HL-60 (cell line): ENCODE data around the gene MCCC2.
"Not testable (repeated sequence)": the region's sequence is repeated elsewhere in the genome, so short reads cannot be mapped to it uniquely, and the experiment has no call there.

Experiments used
- DNase-seq, 2 experiments: peaks; one replicate each; pipeline ENCODE4 v3.0.0-alpha.2; 2010 to 2020; ENCODE audit warnings: low read depth in 1 of 2, low spot score in 1 of 2
- H3K27ac ChIP-seq: fragments of 250-450 bp; sonication (Bioruptor Pico); replicated peaks from 2 replicates; pipeline ENCODE4 v1.5.1; 2020; ENCODE audit warnings: mild to moderate bottlenecking, moderate library complexity
- H3K27me3 ChIP-seq: fragments of 250-450 bp; sonication (Bioruptor Pico); 2 replicates; pipeline ENCODE4 v1.5.1; 2021; ENCODE audit warnings: mild to moderate bottlenecking, moderate library complexity; ENCODE audit not compliant: insufficient read depth, poor library complexity, severe bottlenecking
- H3K4me3 ChIP-seq: replicated peaks from 2 replicates; pipeline ENCODE4 v1.5.1; 2011; ENCODE audit warnings: mild to moderate bottlenecking, control low read depth, low read length; ENCODE audit not compliant: insufficient read depth
- CTCF ChIP-seq: IDR thresholded peaks from one replicate; pipeline ENCODE4 v1.5.1; 2011; ENCODE audit warnings: low read length, control low read depth, inconsistent platforms; ENCODE audit not compliant: insufficient read depth
- GABPA ChIP-seq: IDR thresholded peaks from 2 replicates; pipeline ENCODE4 v1.6.1; 2012; ENCODE audit warnings: low read depth
- POLR2AphosphoS5 ChIP-seq: IDR thresholded peaks from 2 replicates; pipeline ENCODE4 v1.6.1; 2012; ENCODE audit warnings: low read depth
- REST ChIP-seq: IDR thresholded peaks from 2 replicates; pipeline ENCODE4 v1.6.1; 2012; ENCODE audit warnings: low read depth; ENCODE audit not compliant: insufficient replicate concordance
- SPI1 ChIP-seq: IDR thresholded peaks from 2 replicates; pipeline ENCODE4 v1.6.1; 2012; ENCODE audit warnings: low read depth, mild to moderate bottlenecking, borderline replicate concordance

MCCC2 gene

GRCh38 chr5:71658916-71659662 is 71.9 kb downstream of the MCCC2 start:
- no peak for DNase-seq
- Histone ChIP-seq H3K4me3 (no peak overlapping the region), H3K27ac (no peak overlapping the region), H3K27me3 (no peaks in the 10 kb centered on the region)
- TF ChIP-seq GABPA (no peak), REST (no peak), POLR2AphosphoS5 (no peak), SPI1 (no peak), CTCF (no peak)

- Histone ChIP-seq H3K27me3 (no peaks in the 10 kb centered on the region), H3K27ac (no peak overlapping the region), H3K4me3 (no peak overlapping the region)
- TF ChIP-seq REST: no peak
- TF ChIP-seq CTCF: no peak
- no peak for TF ChIP-seq SPI1
- no peak for TF ChIP-seq POLR2AphosphoS5
- no peak for TF ChIP-seq GABPA
- DNase-seq: no peak
Measured at GRCh38 chr5:71662381-71662780, 75.2 kb downstream of the MCCC2 start.

- Histone ChIP-seq H3K27me3 (no peaks in the 10 kb centered on the region), H3K4me3 (no peak overlapping the region), H3K27ac (no peak overlapping the region)
- TF ChIP-seq POLR2AphosphoS5 (no peak), GABPA (no peak), CTCF (no peak), REST (no peak), SPI1 (no peak)
- DNase-seq: no peak
Measured at GRCh38 chr5:71663191-71663969, 76.2 kb downstream of the MCCC2 start.

GRCh38 chr5:71664615-71665014 is 77.5 kb downstream of the MCCC2 start:
- not testable (repeated sequence) for H3K4me3 ChIP-seq, H3K27ac ChIP-seq, H3K27me3 ChIP-seq, DNase-seq
